Right lobe of liver (tissue), 4 donors: ENCODE measurements around the gene TRMT6.

Experiments
- POLR2A ChIP-seq: fragments of 450-650 bp; IDR thresholded peaks from one replicate; pipeline ENCODE4 v1.6.1; 2017; ENCODE audit warnings: antibody characterized with exemption, mild to moderate bottlenecking
- TF ChIP-seq, protein P1 (sequence below), 4 donors: fragments of 200-600 bp in 3 of 4; fragments of 450-650 bp in 1 of 4; IDR thresholded peaks; one replicate each; pipeline versions ENCODE4 v1.5.1 to v1.8.0; 2016 to 2022; ENCODE audit warnings: antibody characterized with exemption in 4 of 4, mild to moderate bottlenecking in 2 of 4
- donor health status: DM: no; HTN: no; CAD: no.
- donor health status: DM: no; HTN: no; CAD: no.
- donor health status: DM: no; HTN: yes; CAD: no.

DNA sequence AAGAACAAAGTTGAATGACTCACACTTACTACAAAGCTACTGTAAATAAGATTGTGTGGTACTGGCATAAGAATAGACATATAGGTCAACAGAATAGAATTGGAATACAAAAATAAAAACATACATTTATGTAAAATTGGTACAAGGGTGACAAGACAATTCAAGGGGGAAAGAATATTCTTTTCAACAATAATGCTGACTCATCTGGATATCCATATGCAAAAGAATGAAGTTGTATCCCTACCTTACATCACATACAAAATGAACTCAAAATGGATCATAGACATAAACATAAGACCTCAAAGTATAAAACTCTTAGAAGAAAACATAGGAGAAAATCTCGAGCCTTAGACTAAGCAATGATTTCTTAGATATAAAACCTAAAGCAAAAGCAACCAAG, 50.9 kb downstream of the TRMT6 start:
- TF ChIP-seq, protein P1, sequence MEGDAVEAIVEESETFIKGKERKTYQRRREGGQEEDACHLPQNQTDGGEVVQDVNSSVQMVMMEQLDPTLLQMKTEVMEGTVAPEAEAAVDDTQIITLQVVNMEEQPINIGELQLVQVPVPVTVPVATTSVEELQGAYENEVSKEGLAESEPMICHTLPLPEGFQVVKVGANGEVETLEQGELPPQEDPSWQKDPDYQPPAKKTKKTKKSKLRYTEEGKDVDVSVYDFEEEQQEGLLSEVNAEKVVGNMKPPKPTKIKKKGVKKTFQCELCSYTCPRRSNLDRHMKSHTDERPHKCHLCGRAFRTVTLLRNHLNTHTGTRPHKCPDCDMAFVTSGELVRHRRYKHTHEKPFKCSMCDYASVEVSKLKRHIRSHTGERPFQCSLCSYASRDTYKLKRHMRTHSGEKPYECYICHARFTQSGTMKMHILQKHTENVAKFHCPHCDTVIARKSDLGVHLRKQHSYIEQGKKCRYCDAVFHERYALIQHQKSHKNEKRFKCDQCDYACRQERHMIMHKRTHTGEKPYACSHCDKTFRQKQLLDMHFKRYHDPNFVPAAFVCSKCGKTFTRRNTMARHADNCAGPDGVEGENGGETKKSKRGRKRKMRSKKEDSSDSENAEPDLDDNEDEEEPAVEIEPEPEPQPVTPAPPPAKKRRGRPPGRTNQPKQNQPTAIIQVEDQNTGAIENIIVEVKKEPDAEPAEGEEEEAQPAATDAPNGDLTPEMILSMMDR (IDR thresholded peaks at IDR 0.05): no peak
- no peak for TF ChIP-seq POLR2A
